Endothelial cell of hepatic sinusoid (primary cell): ENCODE measurements around the gene PAPSS2.
"Not testable (repeated sequence)": the region's sequence is repeated elsewhere in the genome, so short reads cannot be mapped to it uniquely, and the experiment has no call there.

Experiments
- in situ Hi-C: cut with HindIII; loops from 2 replicates; pipeline ENCODE4 v1.10.0; 2017; ENCODE audit warnings: low sequenced_read_pairs

The PAPSS2 gene

GRCh38 chr10:87640043-87640442, 19.6 kb upstream of the PAPSS2 start:
- in situ Hi-C loops = no loop called here

DNA sequence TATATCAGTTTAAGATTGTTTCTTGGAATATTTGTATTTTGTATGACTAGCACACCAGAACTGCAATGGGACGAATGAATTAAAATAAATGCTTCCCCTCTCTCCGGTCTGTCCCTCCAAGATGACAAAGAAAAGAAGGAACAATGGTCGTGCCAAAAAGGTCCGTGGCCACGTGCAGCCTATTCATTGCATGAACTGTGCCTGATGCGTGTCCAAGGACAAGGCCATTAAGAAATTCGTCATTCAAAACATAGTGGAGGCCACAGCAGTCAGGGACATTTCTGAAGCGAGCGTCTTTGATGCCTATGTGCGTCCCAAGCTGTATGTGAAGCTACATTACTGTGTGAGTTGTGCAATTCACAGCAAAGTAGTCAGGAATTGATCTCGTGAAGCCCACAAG, 17.2 kb upstream of the PAPSS2 start:
- in situ Hi-C loops = no loop called here

DNA sequence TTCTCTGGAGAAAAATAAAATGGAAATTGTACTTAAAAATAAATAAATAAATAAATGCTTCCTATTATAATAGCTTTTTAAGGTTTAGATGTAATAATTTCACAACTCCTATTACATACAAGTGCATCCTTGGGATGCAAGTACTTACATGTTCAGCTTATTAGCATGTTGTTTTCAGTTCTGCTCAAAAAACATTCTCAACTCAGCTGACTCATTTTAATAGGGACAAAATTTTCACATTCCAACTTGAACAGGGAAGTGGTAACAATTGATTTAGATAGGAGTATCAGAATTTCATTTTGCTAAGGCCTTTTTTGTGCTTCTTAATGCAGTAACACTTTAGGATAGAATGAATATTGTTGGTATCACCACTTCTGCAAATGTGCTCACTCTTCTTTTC, 16.7 kb upstream of the PAPSS2 start:
- in situ Hi-C loops = no loop called here

DNA sequence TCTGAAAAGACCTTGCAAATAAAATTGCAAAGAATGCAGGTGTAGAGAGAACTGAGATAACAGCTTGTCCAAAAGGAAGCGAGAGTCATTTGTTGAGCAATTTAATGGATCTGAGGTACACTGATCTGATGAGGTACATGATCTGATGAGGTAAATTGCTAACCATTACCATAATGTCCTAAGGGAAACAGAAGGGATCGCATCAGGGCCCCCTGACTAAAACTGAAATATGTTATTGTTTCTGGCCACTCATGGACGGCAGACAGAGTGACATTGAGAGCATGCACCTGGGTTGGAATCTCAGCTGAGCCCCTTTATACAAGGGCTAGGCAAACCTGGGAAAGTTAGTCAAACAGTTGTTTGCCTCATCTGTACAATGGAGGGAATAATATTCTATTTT, 15.8 kb upstream of the PAPSS2 start:
- in situ Hi-C loops = no loop called here

DNA sequence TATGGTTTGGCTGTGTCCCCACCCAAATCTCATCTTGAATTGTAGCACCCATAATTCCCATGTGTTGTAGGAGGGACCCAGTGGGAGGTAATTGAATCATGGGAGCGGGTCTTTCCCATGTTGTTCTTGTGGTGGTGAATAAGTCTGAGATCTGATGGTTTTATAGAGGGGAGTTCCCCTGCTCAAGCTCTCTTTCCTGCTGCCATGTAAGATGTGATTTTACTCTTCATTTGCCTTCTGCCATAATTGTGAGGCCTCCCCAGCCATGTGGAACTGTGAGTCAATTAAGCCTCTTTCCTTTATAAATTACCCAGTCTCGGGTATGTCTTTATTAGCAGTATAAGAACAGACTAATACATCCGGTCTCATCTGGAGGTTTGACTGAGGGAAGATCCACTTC, 15.2 kb upstream of the PAPSS2 start:
- in situ Hi-C loops = not testable (repeated sequence)

DNA sequence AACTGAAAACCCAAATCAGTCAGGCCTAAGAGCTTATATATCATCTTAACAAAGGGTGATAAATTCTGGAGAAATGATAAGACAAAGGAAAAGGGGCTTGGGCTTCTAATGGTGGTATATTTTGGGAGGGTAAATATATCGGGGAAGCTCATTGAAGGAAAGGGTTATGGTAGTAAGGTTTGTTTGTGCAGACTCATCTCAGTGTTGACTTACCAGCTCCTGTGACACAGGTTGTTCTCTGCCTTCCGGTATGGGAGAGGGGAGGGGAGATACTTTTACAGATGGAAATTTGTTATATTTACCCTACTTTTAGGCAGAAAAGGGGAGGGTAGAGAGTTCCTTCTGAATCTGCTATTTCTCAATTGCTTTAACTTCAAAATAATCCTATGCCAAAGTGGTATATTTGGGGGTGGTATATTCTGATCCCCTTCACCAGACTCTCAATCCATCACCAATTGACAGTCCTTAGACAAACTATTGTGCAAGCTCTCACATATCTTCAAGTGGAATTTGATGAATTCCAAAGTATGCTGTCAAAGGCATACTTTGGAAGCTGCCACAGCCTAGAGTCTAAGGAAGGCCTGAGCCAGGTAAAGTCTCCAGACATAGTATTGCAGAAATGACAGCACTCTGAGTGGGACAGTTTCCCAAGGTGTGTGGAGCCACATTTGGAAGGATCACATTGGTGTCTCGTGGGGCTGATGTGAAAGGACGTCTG, 13.3 kb upstream of the PAPSS2 start:
- in situ Hi-C loops = no loop called here

DNA sequence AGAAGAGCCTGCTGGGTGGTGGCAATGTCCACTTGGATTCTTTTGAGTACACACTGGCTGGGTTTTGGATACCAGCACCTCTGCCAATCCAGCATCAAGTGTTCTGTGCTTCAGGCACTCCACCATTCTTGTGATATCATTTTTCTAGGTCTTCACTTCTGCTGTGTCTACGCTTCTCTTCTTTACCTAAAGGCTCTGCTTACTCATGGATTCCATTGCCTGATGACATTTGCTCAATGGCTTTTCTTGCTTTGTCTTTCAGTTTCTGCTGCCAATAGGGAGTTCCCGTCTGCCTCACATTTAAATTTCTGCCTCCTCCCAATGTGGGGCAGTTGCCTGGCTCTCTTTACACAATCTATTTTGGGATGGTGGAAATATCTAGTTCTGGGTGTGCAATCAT, 12.7 kb upstream of the PAPSS2 start:
- in situ Hi-C loops = no loop called here

DNA sequence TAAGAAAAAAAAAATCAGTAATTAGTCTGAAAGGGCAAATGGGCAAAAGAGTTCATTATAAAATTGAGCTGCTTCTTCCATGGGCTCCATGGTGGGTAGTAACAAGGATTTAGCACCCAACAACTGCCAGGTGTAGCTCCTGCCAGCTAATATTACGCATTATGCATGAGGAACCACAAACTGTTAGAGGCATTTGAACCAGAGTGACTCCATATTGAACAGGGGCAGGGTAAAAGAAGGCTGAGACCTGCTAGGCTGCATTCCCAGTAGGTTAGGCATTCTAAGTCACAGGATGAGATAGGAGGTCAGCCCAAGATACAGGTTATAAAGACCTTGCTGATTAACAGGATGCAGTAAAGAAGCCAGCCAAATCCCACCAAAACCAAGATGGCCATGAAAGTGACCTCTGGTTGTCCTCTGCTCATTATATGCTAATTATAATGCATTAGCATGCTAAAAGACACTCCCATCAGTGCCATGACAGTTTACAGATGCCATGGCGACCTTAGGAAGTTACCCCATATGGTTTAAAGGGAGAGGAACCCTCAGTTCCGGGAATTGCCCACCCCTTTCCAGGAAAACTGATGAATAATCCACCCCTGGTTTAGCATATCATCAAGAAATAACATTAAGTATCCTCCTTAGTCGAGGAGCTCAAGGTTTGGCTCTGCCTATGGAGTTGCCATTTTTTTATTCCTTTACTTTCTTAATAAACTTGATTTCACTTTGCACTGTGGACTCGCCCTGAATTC, 8.7 kb upstream of the PAPSS2 start:
- in situ Hi-C loops = no loop called here

GRCh38 chr10:87651801-87652200, 7.9 kb upstream of the PAPSS2 start:
- in situ Hi-C loops = no loop called here

- in situ Hi-C loops = no loop called here
Measured at GRCh38 chr10:87652261-87652660, 7.4 kb upstream of the PAPSS2 start.

DNA sequence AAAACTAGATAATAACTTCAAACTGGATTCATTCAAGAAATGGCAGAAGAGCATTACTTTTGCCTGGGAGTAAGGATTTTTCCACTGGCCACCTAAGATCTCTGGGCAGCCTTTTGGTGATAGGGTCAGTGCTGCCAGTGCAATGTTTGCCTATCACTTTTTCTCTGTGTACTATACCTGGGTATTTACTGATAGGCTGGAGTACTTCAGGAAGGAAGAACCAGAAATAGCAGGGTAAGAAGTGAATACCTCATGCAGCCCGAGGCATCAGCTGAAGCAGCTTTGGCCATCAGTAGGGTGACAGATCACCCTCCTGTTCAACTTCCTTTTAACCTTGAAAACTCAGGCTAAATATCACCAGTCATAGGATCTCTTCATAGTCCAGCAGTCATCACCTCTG, 5.5 kb upstream of the PAPSS2 start:
- in situ Hi-C loops = no loop called here

DNA sequence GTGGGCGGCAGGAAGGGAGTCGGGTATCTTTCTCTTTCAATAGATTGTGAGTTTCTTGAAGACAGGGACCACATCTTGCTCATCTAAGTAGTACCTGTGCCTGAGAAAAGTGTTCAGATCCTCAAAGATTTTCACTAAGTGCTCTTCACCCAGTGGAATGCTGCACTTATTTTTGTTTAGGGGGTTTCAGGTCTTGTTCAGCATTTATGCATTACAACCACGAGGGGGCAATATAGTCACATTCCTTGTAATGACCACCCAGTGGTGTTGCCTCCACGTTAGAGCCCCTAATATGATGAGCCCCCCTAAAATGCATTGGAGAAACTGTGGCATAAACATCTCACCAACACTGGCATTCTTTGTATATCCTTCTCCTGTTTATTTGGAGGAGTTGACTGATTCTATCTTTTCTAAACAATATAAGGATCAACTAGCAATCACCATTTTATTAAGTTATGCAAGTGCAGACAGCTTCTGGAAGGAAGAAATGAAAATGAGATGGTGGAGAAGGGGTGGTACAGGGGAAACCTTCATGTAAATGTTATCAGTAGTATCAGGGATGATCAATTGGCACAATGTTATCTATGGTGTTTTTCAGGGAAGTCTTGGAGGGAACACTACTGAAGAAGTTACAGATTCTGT, 3.1 kb upstream of the PAPSS2 start:
- in situ Hi-C loops = no loop called here

GRCh38 chr10:87657371-87657770, 2.3 kb upstream of the PAPSS2 start:
- in situ Hi-C loops = no loop called here

GRCh38 chr10:87658321-87658795, 1.3 kb upstream of the PAPSS2 start:
- in situ Hi-C loops = no loop called here

GRCh38 chr10:87658858-87659555, 671 bp upstream of the PAPSS2 start:
- in situ Hi-C loops = no loop called here

- in situ Hi-C loops = loop anchor here (5.0 kb wide), 1 partner anchor 72 kb away; no protein-coding TSS in a partner anchor
Measured at GRCh38 chr10:87660484-87661133, 931 bp downstream of the PAPSS2 start.

GRCh38 chr10:87661861-87662785, 2.4 kb downstream of the PAPSS2 start:
- in situ Hi-C loops = loop anchor here (5.0 kb wide), 1 partner anchor 70 kb away; no protein-coding TSS in a partner anchor

- in situ Hi-C loops = loop anchor here (5.0 kb wide), 1 partner anchor 68 kb away; no protein-coding TSS in a partner anchor
Measured at GRCh38 chr10:87664276-87664701, 4.6 kb downstream of the PAPSS2 start.

DNA sequence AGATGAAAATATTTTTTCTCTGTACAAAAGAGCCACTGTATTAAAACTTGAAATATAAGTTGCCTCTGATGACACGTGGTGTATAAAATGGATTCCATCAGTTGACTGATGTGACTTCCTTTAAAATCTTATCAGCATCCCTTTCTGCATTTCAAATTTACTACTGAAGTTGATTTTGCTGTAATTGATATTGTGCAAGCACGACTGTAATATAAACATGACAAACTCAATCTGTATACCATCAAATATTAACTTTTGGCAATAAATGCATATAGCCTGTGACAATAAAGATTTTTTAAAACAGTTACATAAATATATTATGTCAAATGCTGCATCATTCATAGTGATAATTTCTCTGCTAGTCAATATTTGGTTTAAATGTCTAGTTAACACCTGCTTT, 7.8 kb downstream of the PAPSS2 start:
- in situ Hi-C loops = no loop called here
